GM18951 (cell line): ENCODE results near the gene PPTC7.
"Not testable (repeated sequence)": the region's sequence is repeated elsewhere in the genome, so short reads cannot be mapped to it uniquely, and the experiment has no call there.

ENCODE experiments used
- POLR2A ChIP-seq: IDR thresholded peaks from 4 replicates; pipeline ENCODE4 v1.6.1; 2011; ENCODE audit warnings: mild to moderate bottlenecking; ENCODE audit not compliant: insufficient read length, insufficient read depth; ENCODE audit errors: extremely low read depth
- in situ Hi-C: fragments of 300-500 bp; cut with MboI; formaldehyde crosslinking; loops from one replicate; pipeline ENCODE4 v1.12.0; 2022; ENCODE audit warnings: low sequenced_read_pairs, mixed read lengths, inconsistent platforms; ENCODE audit not compliant: unreplicated experiment

The PPTC7 gene

GRCh38 chr12:110578694-110579534 is 4.2 kb downstream of the PPTC7 start:
- TF ChIP-seq POLR2A: no peak
- in situ Hi-C loops: no loop called here

DNA sequence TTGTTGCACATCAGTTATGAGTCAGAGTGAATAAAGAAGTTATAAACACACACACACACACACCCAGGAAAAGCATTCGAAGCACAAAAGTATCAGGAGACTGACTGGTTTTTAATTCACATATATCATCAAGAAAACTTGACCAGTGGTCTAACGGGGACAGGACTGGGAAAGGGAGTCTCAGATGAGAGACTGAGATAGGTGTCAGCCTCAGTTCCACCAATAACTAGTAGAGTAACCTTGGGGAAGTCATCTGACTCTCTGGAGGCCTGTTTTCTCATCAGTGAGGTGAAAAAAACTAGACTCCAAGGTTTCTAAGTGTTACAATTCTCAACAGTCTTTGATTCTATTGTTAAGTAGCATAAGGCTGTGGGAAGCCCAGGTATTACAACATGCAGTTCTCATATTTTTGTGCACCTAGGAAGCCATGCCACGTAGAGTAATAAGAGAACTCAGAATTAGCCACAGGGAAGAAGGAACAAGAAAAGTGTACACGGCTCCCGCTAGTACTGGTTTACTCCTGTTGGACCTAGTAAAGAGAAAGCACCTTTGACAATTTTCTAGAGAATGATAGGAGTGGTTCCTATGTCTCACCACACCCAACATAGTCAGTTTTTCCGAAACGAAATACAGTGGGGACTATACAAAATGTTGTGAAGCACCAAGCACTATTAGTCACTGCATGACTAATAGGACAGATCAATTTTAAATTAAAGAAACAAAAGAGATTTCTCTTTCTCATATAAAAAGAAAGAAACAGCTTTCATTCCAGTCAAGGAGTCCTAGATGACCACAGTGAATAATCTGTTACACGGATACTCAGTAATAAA is 5.0 kb downstream of the PPTC7 start:
- TF ChIP-seq POLR2A: no peak
- in situ Hi-C loops: no loop called here

DNA sequence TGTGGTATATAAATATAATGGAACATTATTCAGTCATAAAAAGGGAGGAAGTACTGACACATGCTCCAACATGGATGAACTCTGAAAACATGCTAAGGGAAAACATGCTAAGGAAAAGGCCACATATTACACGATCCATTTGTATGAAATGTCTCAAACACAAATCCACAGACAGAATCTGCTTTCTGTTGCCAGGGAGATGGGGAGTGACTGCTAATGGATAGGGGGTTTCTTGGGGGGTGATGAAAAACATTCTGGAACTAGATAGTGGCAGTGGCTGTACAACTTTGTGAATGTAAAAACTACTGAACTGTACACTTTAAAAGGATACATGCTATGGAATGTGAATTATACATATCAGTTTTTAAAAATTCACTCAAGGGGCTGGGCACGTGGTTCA is 6.6 kb downstream of the PPTC7 start:
- no peak for TF ChIP-seq POLR2A
- in situ Hi-C loops: no loop called here

DNA sequence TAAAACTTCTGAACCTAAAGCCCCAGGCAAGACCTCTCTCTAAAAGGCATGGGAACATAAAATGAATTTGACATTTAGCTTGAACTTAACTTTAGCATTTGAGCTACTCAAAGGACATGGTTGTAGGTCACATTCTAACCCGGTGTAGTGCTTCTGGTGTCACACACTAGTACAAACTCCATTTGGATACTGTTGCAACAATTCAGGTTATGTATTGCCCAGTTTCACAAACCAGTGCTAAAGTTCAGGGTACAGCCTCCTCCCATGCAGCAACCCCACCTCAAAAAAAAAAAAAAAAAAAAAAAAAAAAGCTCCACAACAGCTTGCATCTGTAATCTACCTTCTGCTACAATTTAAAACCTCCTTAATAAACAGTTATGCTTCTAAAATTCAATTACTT is 7.8 kb downstream of the PPTC7 start:
- no peak for TF ChIP-seq POLR2A
- in situ Hi-C loops: no loop called here

DNA sequence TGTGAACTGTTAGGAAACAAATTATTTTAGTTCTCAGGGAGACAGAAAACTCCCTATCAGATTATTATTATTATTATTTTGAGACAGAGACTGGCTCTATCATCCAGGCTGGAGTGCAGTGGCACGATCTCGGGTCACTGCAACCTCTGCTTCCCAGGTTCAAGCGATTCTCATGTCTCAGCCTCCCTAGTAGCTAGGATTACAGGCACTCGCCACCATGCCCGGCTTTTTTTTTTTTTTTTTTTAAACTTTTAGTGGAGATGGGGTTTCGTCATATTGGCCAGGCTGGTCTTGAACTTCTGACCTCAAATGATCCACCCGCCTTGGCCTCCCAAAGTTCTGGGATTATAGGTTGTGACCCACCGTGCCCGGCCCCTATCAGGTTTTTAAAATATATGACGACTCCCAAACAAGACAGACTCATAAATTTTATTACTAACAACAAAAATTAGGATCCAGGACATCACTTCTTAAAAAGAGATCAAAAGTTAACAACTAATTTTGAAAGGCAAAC is 8.3 kb downstream of the PPTC7 start:
- in situ Hi-C loops: not testable (repeated sequence)

- TF ChIP-seq POLR2A: no peak
- in situ Hi-C loops: no loop called here
Observed at GRCh38 chr12:110574044-110574443, 9.1 kb downstream of the PPTC7 start.

- in situ Hi-C loops: not testable (repeated sequence)
Observed at GRCh38 chr12:110570798-110571197, 12.3 kb downstream of the PPTC7 start.

GRCh38 chr12:110569838-110570237 is 13.3 kb downstream of the PPTC7 start:
- in situ Hi-C loops: not testable (repeated sequence)

DNA sequence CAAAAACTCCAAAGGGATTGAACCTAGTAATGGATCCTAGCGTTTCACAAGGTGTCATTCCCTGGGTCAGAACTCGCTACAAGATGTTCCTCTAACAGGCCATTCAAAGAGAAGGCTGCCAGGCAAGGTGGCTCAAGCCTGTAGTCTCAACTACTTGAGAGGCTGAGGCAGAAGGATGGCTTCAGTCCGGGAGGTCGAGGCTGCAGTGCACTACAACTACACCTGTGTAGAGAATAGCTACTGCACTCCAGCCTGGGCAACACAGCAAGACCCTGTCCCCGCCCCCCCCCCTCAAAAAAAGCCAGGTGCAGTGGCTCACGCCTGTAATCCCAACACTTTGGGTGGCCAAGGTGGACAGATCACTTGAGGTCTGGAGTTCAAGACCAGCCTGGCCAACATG is 14.4 kb downstream of the PPTC7 start:
- TF ChIP-seq POLR2A: no peak
- in situ Hi-C loops: no loop called here

DNA sequence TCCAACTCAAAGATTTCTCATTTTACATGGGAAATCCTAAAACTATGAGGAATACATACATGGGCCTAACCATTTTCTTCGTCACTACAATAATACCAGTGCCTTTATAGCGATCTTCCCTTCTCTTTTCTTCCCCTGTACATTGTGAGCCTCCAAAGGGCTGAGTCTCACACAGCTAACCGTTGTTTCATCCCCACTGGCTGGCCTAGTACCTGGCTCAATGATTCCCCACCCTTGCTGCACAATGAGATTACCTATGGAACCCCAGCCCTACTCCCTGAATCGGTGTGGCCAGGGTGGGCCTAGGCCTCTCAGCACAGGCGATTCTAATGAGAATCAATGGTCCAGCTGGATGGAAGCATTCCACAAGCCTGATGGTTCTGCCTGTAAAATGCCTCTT is 16.1 kb downstream of the PPTC7 start:
- in situ Hi-C loops: no loop called here
- TF ChIP-seq POLR2A: no peak

- in situ Hi-C loops: no loop called here
- no peak for TF ChIP-seq POLR2A
Observed at GRCh38 chr12:110565894-110566871, 16.9 kb downstream of the PPTC7 start.

GRCh38 chr12:110564471-110564991 is 18.6 kb downstream of the PPTC7 start:
- in situ Hi-C loops: no loop called here
- TF ChIP-seq POLR2A: no peak
